GM18505 (cell line): Measurements from ENCODE around the gene SPEG.

Source experiments
- ATAC-seq: cut with Tn5 transposase; IDR thresholded peaks from one replicate; pipeline ENCODE4 v1.9.1; 2021; ENCODE audit not compliant: unreplicated experiment
- POLR2A ChIP-seq: IDR thresholded peaks from 4 replicates; pipeline ENCODE4 v1.6.1; 2011; ENCODE audit warnings: borderline replicate concordance; ENCODE audit not compliant: insufficient read depth, insufficient read length; ENCODE audit errors: extremely low read depth

Gene SPEG

DNA sequence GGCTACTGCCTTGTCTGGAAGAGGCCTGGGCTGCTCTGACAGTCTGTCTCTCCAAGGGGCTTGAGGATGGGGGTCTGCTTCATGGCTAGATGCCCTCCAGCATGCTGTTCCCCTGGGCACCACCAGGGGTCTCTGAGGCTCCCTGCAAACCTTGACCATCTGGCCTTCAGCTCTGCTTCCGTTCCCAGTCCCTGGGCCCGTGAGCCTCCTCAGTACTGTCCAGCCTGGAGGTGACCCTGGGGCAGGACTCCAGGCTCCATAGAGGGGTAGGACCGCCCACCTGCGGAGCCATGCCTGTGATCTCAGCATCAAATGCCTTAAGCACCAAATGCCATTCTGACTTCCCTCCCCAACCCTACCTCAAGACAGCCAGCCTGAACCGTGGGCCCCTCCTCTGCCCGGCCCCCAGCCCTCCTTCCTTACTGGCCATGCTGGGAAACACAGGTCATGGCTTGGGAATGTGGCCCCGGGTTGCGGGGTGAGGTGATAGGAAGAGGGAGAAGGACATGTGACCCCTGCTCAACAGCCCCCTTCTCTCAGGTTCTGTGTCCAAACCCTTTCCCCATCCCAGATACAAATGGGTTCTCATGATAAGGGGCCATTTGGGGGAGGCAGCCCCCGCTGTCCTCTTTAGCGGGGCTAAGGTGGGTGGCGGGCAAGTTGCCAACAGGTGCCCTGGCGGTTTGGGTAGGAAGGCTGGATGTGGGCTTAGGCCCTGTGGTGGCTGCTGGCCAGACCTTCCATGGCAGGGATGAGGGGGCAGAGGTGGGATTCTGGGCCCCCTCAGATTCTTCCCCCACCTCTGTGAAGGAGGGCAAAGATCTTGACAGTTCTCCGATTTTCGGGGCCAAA, 25.0 kb downstream of the SPEG start:
- no peak for ATAC-seq
- TF ChIP-seq POLR2A = no peak

DNA sequence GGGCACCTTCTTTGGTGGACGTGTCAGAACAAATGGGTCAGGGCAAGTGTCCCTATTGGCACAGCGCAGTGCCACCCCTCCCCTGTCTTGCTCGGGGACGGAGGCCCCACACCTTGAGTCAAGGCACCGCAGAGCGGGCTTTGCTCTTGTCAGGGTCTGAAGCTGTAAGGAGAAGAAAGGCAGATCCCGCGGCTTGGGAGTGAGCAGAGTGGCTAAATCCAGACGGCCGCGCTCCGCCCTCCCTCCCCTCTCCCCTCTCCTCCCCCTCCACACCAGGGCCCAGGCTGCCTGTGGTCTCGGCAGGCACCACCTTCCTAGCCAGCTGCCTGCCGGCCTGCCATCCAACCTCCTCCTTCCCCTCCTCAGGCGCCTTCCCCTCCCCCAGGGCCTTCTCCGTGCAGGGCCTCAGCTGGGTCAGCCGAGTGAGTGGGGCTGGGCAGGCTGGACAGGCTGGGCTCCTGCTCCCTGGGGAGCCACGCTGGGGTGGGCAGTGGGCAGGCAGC, 25.8 kb downstream of the SPEG start:
- ATAC-seq = no peak
- no peak for TF ChIP-seq POLR2A

GRCh38 chr2:219461047-219461514, 26.4 kb downstream of the SPEG start:
- no peak for TF ChIP-seq POLR2A
- ATAC-seq = no peak

DNA sequence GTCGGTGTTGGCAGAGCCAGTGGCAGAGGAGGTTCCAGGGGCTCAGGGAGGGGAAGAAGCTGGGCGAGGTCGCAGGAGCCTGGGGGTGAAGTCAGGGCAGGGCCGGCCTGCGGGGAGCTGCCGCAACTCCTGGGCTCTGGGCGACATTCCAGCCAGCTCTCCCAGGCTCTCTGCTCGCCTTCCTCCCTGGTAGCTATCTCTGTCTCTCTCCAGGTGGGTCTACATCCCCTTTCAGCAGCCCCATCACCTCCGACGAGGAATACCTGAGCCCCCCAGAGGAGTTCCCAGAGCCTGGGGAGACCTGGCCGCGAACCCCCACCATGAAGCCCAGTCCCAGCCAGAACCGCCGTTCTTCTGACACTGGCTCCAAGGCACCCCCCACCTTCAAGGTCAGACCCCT, 27.0 kb downstream of the SPEG start:
- no peak for TF ChIP-seq POLR2A
- no peak for ATAC-seq

GRCh38 chr2:219462349-219462748, 27.7 kb downstream of the SPEG start:
- TF ChIP-seq POLR2A = no peak
- ATAC-seq = no peak

GRCh38 chr2:219464286-219465032, 29.8 kb downstream of the SPEG start:
- TF ChIP-seq POLR2A = no peak
- ATAC-seq = no peak

GRCh38 chr2:219465659-219466561, 31.3 kb downstream of the SPEG start:
- TF ChIP-seq POLR2A = no peak
- ATAC-seq = no peak

DNA sequence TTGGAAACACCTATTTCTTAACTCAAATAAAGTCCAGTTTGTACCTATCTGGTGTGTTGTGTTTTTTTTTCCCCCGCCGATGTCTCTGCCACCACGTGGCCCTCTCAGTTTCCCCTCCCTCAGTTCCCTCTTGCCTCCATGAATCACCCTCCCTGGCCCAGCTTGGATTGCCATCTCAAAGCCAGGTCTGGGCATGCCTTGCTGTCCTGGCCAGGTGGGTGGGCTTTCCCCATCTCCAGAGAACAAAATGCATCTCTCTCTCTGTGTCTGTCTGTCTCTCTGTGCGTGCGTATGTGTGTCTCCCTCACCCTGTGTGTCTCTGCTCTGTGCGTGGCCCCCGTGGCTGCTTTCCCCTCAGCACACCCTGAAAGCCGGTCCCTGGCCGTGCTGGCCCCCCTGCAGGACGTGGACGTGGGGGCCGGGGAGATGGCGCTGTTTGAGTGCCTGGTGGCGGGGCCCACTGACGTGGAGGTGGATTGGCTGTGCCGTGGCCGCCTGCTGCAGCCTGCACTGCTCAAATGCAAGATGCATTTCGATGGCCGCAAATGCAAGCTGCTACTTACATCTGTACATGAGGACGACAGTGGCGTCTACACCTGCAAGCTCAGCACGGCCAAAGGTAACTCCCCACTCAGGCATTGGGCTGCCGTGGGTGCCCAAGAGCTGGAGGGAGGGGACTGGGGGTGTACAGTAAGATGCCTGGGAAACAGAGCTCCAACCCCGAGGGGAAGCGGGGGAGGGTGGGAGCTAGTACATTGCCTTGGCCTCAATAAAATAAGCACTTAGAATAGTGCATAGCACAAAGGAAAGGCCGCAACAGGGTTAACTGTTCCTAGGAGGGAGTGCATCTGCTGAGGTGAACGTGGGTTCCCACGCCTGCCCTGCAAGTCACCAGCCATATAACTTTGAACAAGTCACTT, 32.4 kb downstream of the SPEG start:
- no peak for ATAC-seq
- TF ChIP-seq POLR2A = no peak

DNA sequence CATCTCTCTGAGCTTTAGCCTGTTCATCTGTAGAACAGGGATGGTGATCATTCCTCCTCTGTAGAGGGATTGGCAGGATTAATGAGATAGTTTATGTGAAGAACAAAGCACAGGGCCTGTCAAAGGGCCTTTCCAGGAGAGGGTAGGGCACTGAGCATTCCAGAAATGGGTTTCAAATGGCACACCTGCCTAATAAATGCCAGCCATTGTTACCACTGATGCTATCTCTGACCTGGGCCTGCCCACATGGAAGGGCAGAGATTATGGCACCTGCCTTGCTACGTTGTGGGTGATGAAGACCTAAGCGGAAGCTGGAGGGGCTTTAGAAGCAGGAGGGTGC, 33.1 kb downstream of the SPEG start:
- no peak for ATAC-seq
- TF ChIP-seq POLR2A = no peak

- ATAC-seq = no peak
- TF ChIP-seq POLR2A = no peak
Observed at GRCh38 chr2:219468410-219469185, 34.0 kb downstream of the SPEG start.

DNA sequence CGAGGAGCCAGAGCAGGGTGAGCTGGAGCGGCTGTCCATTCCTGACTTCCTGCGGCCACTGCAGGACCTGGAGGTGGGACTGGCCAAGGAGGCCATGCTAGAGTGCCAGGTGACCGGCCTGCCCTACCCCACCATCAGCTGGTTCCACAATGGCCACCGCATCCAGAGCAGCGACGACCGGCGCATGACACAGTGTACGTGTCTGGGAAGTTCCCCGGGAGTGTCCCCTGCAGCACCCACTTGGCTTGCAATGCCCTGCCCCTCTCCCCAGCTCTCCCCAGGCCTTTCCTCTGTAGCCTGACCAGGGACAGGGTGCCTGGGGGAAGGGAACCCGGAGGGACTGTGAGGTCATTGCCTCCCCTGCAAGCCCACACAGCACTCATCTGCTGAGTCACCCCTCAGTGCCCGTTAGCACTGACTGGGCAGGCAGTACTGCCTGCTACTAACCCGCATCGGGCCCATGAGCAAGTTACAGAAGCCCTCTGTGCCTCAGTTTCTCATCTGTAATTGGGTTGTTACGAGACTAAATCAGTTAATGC, 34.6 kb downstream of the SPEG start:
- no peak for TF ChIP-seq POLR2A
- ATAC-seq = no peak
